Measurements from ENCODE around the gene IL1B. TPM values are rescaled to one million over a fixed set of nuclear protein-coding genes. Genes with fewer than 3 reads are reported as not detected.

The IL1B gene
- total and polyA plus RNA-seq, 2 experiments from 2014 or later, result 0.86 to 2.2 TPM

DNA sequence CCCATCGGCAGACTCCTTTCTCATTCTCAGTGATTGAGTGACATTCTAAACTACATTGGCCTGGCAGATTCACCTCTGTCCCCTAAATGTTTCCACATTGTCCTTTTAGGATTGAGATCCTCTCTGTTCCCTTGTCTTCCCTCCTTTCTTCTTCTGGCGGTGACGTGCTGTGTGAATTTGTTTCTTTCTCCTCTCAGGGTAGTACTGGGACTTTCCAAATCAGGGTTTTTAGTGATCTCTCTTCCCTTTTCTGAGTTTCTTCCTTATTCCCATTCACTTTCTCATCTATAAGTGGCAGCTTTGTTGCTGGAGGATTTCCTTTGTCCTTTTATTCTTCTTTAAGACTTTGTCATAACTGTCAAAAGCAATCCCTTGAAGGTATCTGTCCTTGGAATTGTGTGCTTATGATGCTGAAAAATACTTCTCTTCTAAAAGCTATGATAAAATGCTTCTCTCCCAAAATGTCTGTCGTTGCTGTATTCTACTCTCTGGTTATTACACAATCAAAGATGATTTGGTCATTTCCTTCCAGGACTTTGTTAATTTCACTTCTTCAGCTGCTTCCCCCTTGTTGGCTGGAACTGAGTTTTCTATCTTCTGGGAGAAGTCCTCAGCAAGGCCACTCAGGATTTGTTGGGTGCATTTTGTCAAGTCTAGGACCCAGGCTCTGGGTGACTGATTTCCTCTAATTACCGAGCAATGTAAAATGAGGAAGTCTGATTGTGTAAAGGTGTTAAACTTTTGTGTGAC lies 4.9 kb upstream of the IL1B start:
- Histone ChIP-seq H2AFZ (0 out of 2 replicates have a peak overlapping the region, but pooled peaks have one; percentile 7), H3K4me3 (no peak overlapping the region), H3F3A (ENCODE audit: insufficient read depth) (peaks cover under 1% of the 10 kb centered on the region), H3K9ac (no peak overlapping the region), H3K9me3 (ENCODE audit: low read depth) (no peaks in the 10 kb centered on the region), H3K27me3 (replicated peaks; ENCODE audit: insufficient read depth) (no peaks in the 10 kb centered on the region), H3K4me1 (ENCODE audit: insufficient read depth) (peaks cover 13% of the 10 kb centered on the region), H4K20me1 (ENCODE audit: insufficient read depth) (no peaks in the 10 kb centered on the region), H3K4me2 (ENCODE audit: unreplicated experiment) (no peak overlapping the region), H3K27ac (no peak overlapping the region), H3K36me3 (ENCODE audit: low read depth) (no peaks in the 10 kb centered on the region), H3K9me2 (ENCODE audit: insufficient read depth) (no peaks in the 10 kb centered on the region), H3K79me2 (ENCODE audit: insufficient read depth) (no peaks in the 10 kb centered on the region)
- TF ChIP-seq EZH2phosphoT487 (IDR thresholded peaks at IDR 0.05; ENCODE audit: insufficient read depth, low read depth) (no peak), EZH2 (IDR thresholded peaks at IDR 0.05; ENCODE audit: insufficient read depth, poor library complexity, severe bottlenecking) (no peak)
- no peak for DNase-seq
- in situ Hi-C loops (cut with MboI), result no loop called here
- WGBS, 2 experiments (ENCODE audit: low coverage in 1 of 2, low lambda C conversion rate in 2 of 2, missing lambda C conversion rate in 2 of 2), result 62 to 67% methylated on average over 5 of the region's 5 CpGs

DNA sequence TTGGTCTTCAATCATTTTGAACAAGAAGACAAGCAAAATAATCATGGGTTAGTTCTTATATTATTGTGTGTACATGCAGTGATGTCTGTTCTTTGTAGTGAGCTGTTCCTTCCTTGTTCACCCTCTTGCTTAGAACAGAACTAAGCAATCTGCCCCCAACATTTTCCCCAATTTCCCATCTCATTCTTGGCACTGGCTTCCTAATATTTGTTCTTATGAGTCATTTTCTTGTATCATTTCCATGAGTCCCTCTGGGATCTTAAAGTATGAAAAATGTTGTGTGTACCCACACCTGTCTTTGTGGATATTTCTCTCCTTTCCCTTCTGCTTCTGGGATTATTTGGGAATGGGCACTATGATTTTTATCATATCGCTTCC lies 3.5 kb upstream of the IL1B start:
- Histone ChIP-seq H3K9ac (no peak overlapping the region), H3K9me2 (ENCODE audit: insufficient read depth) (no peaks in the 10 kb centered on the region), H3K4me1 (ENCODE audit: insufficient read depth) (peaks cover 27% of the 10 kb centered on the region), H3K9me3 (ENCODE audit: low read depth) (no peaks in the 10 kb centered on the region), H3K27me3 (replicated peaks; ENCODE audit: insufficient read depth) (no peaks in the 10 kb centered on the region), H3K36me3 (ENCODE audit: low read depth) (no peaks in the 10 kb centered on the region), H2AFZ (no peak overlapping the region), H3K4me2 (ENCODE audit: unreplicated experiment) (no peak overlapping the region), H3K27ac (no peak overlapping the region), H3K79me2 (ENCODE audit: insufficient read depth) (no peaks in the 10 kb centered on the region), H4K20me1 (ENCODE audit: insufficient read depth) (no peaks in the 10 kb centered on the region), H3K4me3 (no peak overlapping the region), H3F3A (ENCODE audit: insufficient read depth) (peaks cover 12% of the 10 kb centered on the region)
- no peak for DNase-seq
- in situ Hi-C loops (cut with MboI), result no loop called here
- 48 to 70% methylated on average over 1 of the region's 1 CpG for WGBS, 2 experiments (ENCODE audit: low coverage in 1 of 2, low lambda C conversion rate in 2 of 2, missing lambda C conversion rate in 2 of 2)
- TF ChIP-seq EZH2 (IDR thresholded peaks at IDR 0.05; ENCODE audit: insufficient read depth, poor library complexity, severe bottlenecking) (no peak), EZH2phosphoT487 (IDR thresholded peaks at IDR 0.05; ENCODE audit: insufficient read depth, low read depth) (no peak)

GRCh38 chr2:112839407-112840067 lies 3.0 kb upstream of the IL1B start:
- WGBS, 2 experiments (ENCODE audit: low coverage in 1 of 2, low lambda C conversion rate in 2 of 2, missing lambda C conversion rate in 2 of 2), result 76 to 78% methylated on average over 9 of the region's 9 CpGs
- no peak overlapping the region for H3K4me3 ChIP-seq
- no peak overlapping the region for H2AFZ ChIP-seq
- peaks cover 12% of the 10 kb centered on the region for H3F3A ChIP-seq (ENCODE audit: insufficient read depth)
- no peaks in the 10 kb centered on the region for H3K79me2 ChIP-seq (ENCODE audit: insufficient read depth)
- H3K9me2 ChIP-seq (ENCODE audit: insufficient read depth), result no peaks in the 10 kb centered on the region
- peaks cover 29% of the 10 kb centered on the region for H3K4me1 ChIP-seq (ENCODE audit: insufficient read depth)
- no peak overlapping the region for H3K9ac ChIP-seq
- H3K9me3 ChIP-seq (ENCODE audit: low read depth), result no peaks in the 10 kb centered on the region
- peak; percentile 24 for DNase-seq
- in situ Hi-C loops (cut with MboI), result no loop called here
- no peaks in the 10 kb centered on the region for H3K36me3 ChIP-seq (ENCODE audit: low read depth)
- no peaks in the 10 kb centered on the region for H4K20me1 ChIP-seq (ENCODE audit: insufficient read depth)
- no peak overlapping the region for H3K4me2 ChIP-seq (ENCODE audit: unreplicated experiment)
- no peak for TF ChIP-seq EZH2 (IDR thresholded peaks at IDR 0.05; ENCODE audit: insufficient read depth, poor library complexity, severe bottlenecking)
- TF ChIP-seq EZH2phosphoT487 (IDR thresholded peaks at IDR 0.05; ENCODE audit: insufficient read depth, low read depth), result no peak
- no peak overlapping the region for H3K27ac ChIP-seq
- no peaks in the 10 kb centered on the region for H3K27me3 ChIP-seq (replicated peaks; ENCODE audit: insufficient read depth)

DNA sequence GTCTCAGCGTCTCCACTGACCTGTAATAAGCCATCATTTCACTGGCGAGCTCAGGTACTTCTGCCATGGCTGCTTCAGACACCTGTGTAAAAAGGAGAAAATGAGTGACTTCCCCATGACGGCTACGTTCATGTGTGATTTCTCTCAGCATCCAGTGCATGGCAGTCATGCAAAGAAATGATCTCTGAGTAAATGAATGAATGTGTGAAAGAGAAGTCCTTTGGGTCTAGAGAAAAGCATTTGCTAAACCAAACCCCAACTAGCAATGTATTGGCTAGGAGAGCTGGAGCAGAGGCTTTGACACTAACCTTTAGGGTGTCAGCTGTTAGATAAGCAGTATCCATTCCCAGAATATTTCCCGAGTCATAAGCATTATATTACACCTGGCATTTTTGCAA lies 417 bp downstream of the IL1B start:
- H4K20me1 ChIP-seq (ENCODE audit: insufficient read depth), result no peaks in the 10 kb centered on the region
- peaks cover 12% of the 10 kb centered on the region for H3F3A ChIP-seq (ENCODE audit: insufficient read depth)
- H2AFZ ChIP-seq, result peak overlapping the region; percentile 26; the same call in 1 of the 2 replicates
- H3K4me3 ChIP-seq, result peak overlapping the region; percentile 45
- H3K36me3 ChIP-seq (ENCODE audit: low read depth), result no peaks in the 10 kb centered on the region
- WGBS, 2 experiments (ENCODE audit: low coverage in 1 of 2, low lambda C conversion rate in 2 of 2, missing lambda C conversion rate in 2 of 2), result 43 to 54% methylated on average over 5 of the region's 5 CpGs
- peak overlapping the region; percentile 80 for H3K27ac ChIP-seq
- no peak for DNase-seq
- TF ChIP-seq EZH2phosphoT487 (IDR thresholded peaks at IDR 0.05; ENCODE audit: insufficient read depth, low read depth) (no peak), EZH2 (IDR thresholded peaks at IDR 0.05; ENCODE audit: insufficient read depth, poor library complexity, severe bottlenecking) (no peak)
- H3K9me2 ChIP-seq (ENCODE audit: insufficient read depth), result no peaks in the 10 kb centered on the region
- no peaks in the 10 kb centered on the region for H3K27me3 ChIP-seq (replicated peaks; ENCODE audit: insufficient read depth)
- no peaks in the 10 kb centered on the region for H3K79me2 ChIP-seq (ENCODE audit: insufficient read depth)
- H3K9ac ChIP-seq, result peak overlapping the region; percentile 72
- no peaks in the 10 kb centered on the region for H3K9me3 ChIP-seq (ENCODE audit: low read depth)
- peaks cover 37% of the 10 kb centered on the region for H3K4me1 ChIP-seq (ENCODE audit: insufficient read depth)
- peak overlapping the region; percentile 59 for H3K4me2 ChIP-seq (ENCODE audit: unreplicated experiment)
- in situ Hi-C loops (cut with MboI), result no loop called here

Measured in GM23248 (cell line).